WERI-Rb-1 (cell line): ENCODE data around the gene AANAT.

ENCODE experiments used
- DNase-seq: peaks from one replicate; pipeline ENCODE4 v3.0.0-alpha.2; 2020
- H3K27ac ChIP-seq: fragments of 250-450 bp; sonication (Bioruptor Pico); 2 replicates; pipeline ENCODE4 v1.5.1; 2020; ENCODE audit warnings: mild to moderate bottlenecking, moderate library complexity
- H3K27me3 ChIP-seq: fragments of 250-450 bp; sonication (Bioruptor Pico); 2 replicates; pipeline ENCODE4 v1.5.1; 2021; ENCODE audit warnings: mild to moderate bottlenecking, low read depth, moderate library complexity; ENCODE audit not compliant: insufficient read depth, severe bottlenecking
- H3K36me3 ChIP-seq: fragments of 250-450 bp; sonication (Bioruptor Pico); 2 replicates; pipeline ENCODE4 v1.5.1; 2020; ENCODE audit warnings: mild to moderate bottlenecking, moderate library complexity
- H3K4me3 ChIP-seq: 2 replicates; pipeline ENCODE4 v1.5.1; 2011; ENCODE audit warnings: low read depth, mild to moderate bottlenecking, control low read depth, low read length
- H3K9me3 ChIP-seq: fragments of 250-450 bp; sonication (Bioruptor Pico); 2 replicates; pipeline ENCODE4 v1.5.1; 2021; ENCODE audit warnings: mild to moderate bottlenecking, moderate library complexity; ENCODE audit not compliant: severe bottlenecking
- CTCF ChIP-seq: IDR thresholded peaks from 2 replicates; pipeline ENCODE4 v1.5.1; 2011; ENCODE audit warnings: low read depth, mild to moderate bottlenecking, control low read depth, inconsistent platforms, low read length

Gene AANAT

GRCh38 chr17:76500074-76500746 is 32.8 kb downstream of the AANAT start:
- Histone ChIP-seq H3K36me3 (no peaks in the 10 kb centered on the region), H3K27me3 (no peaks in the 10 kb centered on the region), H3K27ac (no peak overlapping the region; the same call in 1 of the 2 replicates), H3K4me3 (no peak overlapping the region), H3K9me3 (no peaks in the 10 kb centered on the region)
- DNase-seq = no peak
- no peak for TF ChIP-seq CTCF

DNA sequence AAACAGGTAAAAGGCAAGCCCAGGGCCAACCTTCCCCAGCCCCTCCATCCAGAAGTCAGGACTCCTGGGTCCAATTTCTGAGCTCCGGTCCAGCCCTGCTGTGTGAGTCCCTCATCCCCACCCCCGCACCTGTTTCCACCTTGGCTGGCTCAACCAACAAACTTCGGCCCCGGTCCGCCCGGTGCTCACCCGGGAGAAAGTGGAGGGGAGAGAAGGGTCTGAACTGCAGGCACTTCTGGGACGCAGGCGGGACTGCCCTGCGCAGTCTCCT is 33.3 kb downstream of the AANAT start:
- Histone ChIP-seq H3K27ac (no peak overlapping the region), H3K27me3 (no peaks in the 10 kb centered on the region), H3K36me3 (no peaks in the 10 kb centered on the region), H3K4me3 (no peak overlapping the region), H3K9me3 (no peaks in the 10 kb centered on the region)
- DNase-seq = peak; percentile 8
- no peak for TF ChIP-seq CTCF

GRCh38 chr17:76501018-76501826 is 33.8 kb downstream of the AANAT start, which contains the start of gene RHBDF2:
TSS of gene RHBDF2 (minus strand) at chr17:76501423. CDS start at chr17:76481524, 19,899 bp downstream.
- no peaks in the 10 kb centered on the region for H3K36me3 ChIP-seq
- peak within 1 kb of the TSS; percentile 54 for H3K27ac ChIP-seq
- no peaks in the 10 kb centered on the region for H3K9me3 ChIP-seq
- TF ChIP-seq CTCF = no peak
- peak; percentile 66 for DNase-seq
- no peak within 1 kb of the TSS for H3K4me3 ChIP-seq
- no peaks in the 10 kb centered on the region for H3K27me3 ChIP-seq

- no peaks in the 10 kb centered on the region for H3K9me3 ChIP-seq
- TF ChIP-seq CTCF = no peak
- no peak for DNase-seq
- H3K36me3 ChIP-seq = no peaks in the 10 kb centered on the region
- H3K27me3 ChIP-seq = no peaks in the 10 kb centered on the region
- peak overlapping the region; percentile 54 for H3K27ac ChIP-seq
- H3K4me3 ChIP-seq = no peak overlapping the region
Measured at GRCh38 chr17:76501827-76502307, 34.5 kb downstream of the AANAT start.

- no peak overlapping the region for H3K4me3 ChIP-seq
- no peaks in the 10 kb centered on the region for H3K27me3 ChIP-seq
- no peaks in the 10 kb centered on the region for H3K9me3 ChIP-seq
- peak overlapping the region; percentile 54 for H3K27ac ChIP-seq
- DNase-seq = peak; percentile 56
- no peak for TF ChIP-seq CTCF
- H3K36me3 ChIP-seq = no peaks in the 10 kb centered on the region
Measured at GRCh38 chr17:76502341-76503211, 35.2 kb downstream of the AANAT start.
